ENCODE results near the gene FOXN3.

Gene FOXN3

GRCh38 chr14:89386212-89386886, 30.7 kb downstream of the FOXN3 start:
- TF ChIP-seq CTCF (IDR thresholded peaks at IDR 0.05; ENCODE audit: control extremely low read depth, extremely low read depth, low read depth, missing control alignments) = no peak
- DNase-seq (ENCODE audit: extremely low spot score) = peak; percentile 28
- CTCF ChIA-PET = interaction anchor here (0.6 to 1.7 kb wide), 5 partner anchors 9 to 530 kb away, joined by 3 to 4 read pairs (median 3); no protein-coding TSS in a partner anchor
- POLR2A ChIA-PET = no interaction called here

- POLR2A ChIA-PET = no interaction called here
- TF ChIP-seq CTCF (IDR thresholded peaks at IDR 0.05; ENCODE audit: control extremely low read depth, extremely low read depth, low read depth, missing control alignments) = no peak
- CTCF ChIA-PET = interaction anchor here (0.7 to 2.8 kb wide), 4 partner anchors 10 to 207 kb away, joined by 3 to 10 read pairs (median 3); no protein-coding TSS in a partner anchor
- DNase-seq (ENCODE audit: extremely low spot score) = no peak
These were observed 32.4 kb downstream of the FOXN3 start for GRCh38 chr14:89384636-89385035.

- ChIA-PET POLR2A (no interaction called here), CTCF (interaction anchor here (0.7 to 2.8 kb wide), 6 partner anchors 11 to 206 kb away, joined by 3 to 10 read pairs (median 3); no protein-coding TSS in a partner anchor)
- DNase-seq (ENCODE audit: extremely low spot score) = peak; percentile 54
- no peak for TF ChIP-seq CTCF (IDR thresholded peaks at IDR 0.05; ENCODE audit: control extremely low read depth, extremely low read depth, low read depth, missing control alignments)
These were observed 33.0 kb downstream of the FOXN3 start for GRCh38 chr14:89384023-89384422.

GRCh38 chr14:89382901-89383845, 33.9 kb downstream of the FOXN3 start:
- TF ChIP-seq CTCF (IDR thresholded peaks at IDR 0.05; ENCODE audit: control extremely low read depth, extremely low read depth, low read depth, missing control alignments) = no peak
- ChIA-PET POLR2A (no interaction called here), CTCF (interaction anchor here (0.7 to 2.8 kb wide), 5 partner anchors 7 to 22 kb away, joined by 3 to 10 read pairs (median 3); no protein-coding TSS in a partner anchor)
- DNase-seq (ENCODE audit: extremely low spot score) = no peak

GRCh38 chr14:89382487-89382886, 34.5 kb downstream of the FOXN3 start:
- DNase-seq (ENCODE audit: extremely low spot score) = no peak
- no peak for TF ChIP-seq CTCF (IDR thresholded peaks at IDR 0.05; ENCODE audit: control extremely low read depth, extremely low read depth, low read depth, missing control alignments)
- ChIA-PET CTCF (interaction anchor here (1.3 to 2.8 kb wide), 3 partner anchors 8 to 17 kb away, joined by 3 to 10 read pairs (median 3); no protein-coding TSS in a partner anchor), POLR2A (no interaction called here)
